ENCODE results near the gene SLC6A3.

The SLC6A3 gene

GRCh38 chr5:1351156-1351555, 94.1 kb downstream of the SLC6A3 start:
- no peak for TF ChIP-seq CTCF (IDR thresholded peaks at IDR 0.05; ENCODE audit: borderline replicate concordance, control extremely low read depth, extremely low read depth, insufficient read depth, missing control alignments)
- in situ Hi-C loops (cut with MboI; ENCODE audit: low sequenced_read_pairs, unreplicated experiment): no loop called here
- no peak for DNase-seq (ENCODE audit: low spot score)

- in situ Hi-C loops (cut with MboI; ENCODE audit: low sequenced_read_pairs, unreplicated experiment): no loop called here
- no peak for TF ChIP-seq CTCF (IDR thresholded peaks at IDR 0.05; ENCODE audit: borderline replicate concordance, control extremely low read depth, extremely low read depth, insufficient read depth, missing control alignments)
Observed at GRCh38 chr5:1349246-1349645, 96.0 kb downstream of the SLC6A3 start.

GRCh38 chr5:1348986-1349245, 96.3 kb downstream of the SLC6A3 start:
- in situ Hi-C loops (cut with MboI; ENCODE audit: low sequenced_read_pairs, unreplicated experiment): no loop called here
- no peak for DNase-seq (ENCODE audit: low spot score)
- no peak for TF ChIP-seq CTCF (IDR thresholded peaks at IDR 0.05; ENCODE audit: borderline replicate concordance, control extremely low read depth, extremely low read depth, insufficient read depth, missing control alignments)

More at GRCh38 chr5:1349246-1349645, 96.0 kb downstream of the SLC6A3 start:
- DNase-seq (ENCODE audit: low spot score): no peak

GRCh38 chr5:1347571-1347970, 97.7 kb downstream of the SLC6A3 start:
- in situ Hi-C loops (cut with MboI; ENCODE audit: low sequenced_read_pairs, unreplicated experiment): no loop called here
- no peak for DNase-seq (ENCODE audit: low spot score)
- TF ChIP-seq CTCF (IDR thresholded peaks at IDR 0.05; ENCODE audit: borderline replicate concordance, control extremely low read depth, extremely low read depth, insufficient read depth, missing control alignments): no peak

- in situ Hi-C loops (cut with MboI; ENCODE audit: low sequenced_read_pairs, unreplicated experiment): no loop called here
- DNase-seq (ENCODE audit: low spot score): no peak
- no peak for TF ChIP-seq CTCF (IDR thresholded peaks at IDR 0.05; ENCODE audit: borderline replicate concordance, control extremely low read depth, extremely low read depth, insufficient read depth, missing control alignments)
Observed at GRCh38 chr5:1346627-1347440, 98.4 kb downstream of the SLC6A3 start.

GRCh38 chr5:1345876-1346626, 99.2 kb downstream of the SLC6A3 start:
- in situ Hi-C loops (cut with MboI; ENCODE audit: low sequenced_read_pairs, unreplicated experiment): no loop called here
- no peak for TF ChIP-seq CTCF (IDR thresholded peaks at IDR 0.05; ENCODE audit: borderline replicate concordance, control extremely low read depth, extremely low read depth, insufficient read depth, missing control alignments)
- DNase-seq (ENCODE audit: low spot score): no peak
